NCI-H82 treated with DMSO at 0.1 percent for 48 hours (cell line): ENCODE results near the gene SCN7A.
"Not testable (repeated sequence)": the region's sequence is repeated elsewhere in the genome, so short reads cannot be mapped to it uniquely, and the experiment has no call there.

Experiments used
- DNase-seq: peaks from one replicate; lab custom pipeline; 2025; ENCODE audit not compliant: unreplicated experiment; lab: John Stamatoyannopoulos, UW

Gene SCN7A

DNA sequence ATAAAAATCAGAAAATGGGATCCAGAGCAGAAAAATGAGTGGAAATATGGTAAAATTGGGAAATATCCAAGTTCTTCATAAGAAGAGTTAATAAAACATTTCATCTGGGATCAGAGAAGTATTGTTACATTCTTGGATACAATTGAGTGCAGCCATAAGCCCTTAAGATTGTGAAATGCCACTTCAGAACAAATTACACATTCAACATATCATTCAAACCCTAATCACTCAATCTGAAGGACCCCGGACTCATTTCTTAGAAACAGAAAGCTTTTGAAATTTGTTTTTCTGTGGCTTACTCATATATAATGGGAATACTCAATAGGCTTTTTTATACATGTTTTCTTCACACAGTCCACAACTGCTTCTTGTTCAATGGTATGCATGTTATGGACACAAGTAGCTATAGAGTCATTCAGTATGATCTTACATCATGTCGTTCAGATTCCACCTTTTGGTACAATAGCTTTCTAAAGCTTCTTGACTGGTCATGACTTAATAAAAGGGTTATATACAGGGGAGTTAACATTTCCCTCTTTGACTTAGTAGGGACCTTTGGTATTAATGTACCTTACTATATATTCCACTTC is 39.9 kb downstream of the SCN7A start:
- DNase-seq = no peak

GRCh38 chr2:166451468-166451867 is 42.6 kb downstream of the SCN7A start:
- no peak for DNase-seq

DNA sequence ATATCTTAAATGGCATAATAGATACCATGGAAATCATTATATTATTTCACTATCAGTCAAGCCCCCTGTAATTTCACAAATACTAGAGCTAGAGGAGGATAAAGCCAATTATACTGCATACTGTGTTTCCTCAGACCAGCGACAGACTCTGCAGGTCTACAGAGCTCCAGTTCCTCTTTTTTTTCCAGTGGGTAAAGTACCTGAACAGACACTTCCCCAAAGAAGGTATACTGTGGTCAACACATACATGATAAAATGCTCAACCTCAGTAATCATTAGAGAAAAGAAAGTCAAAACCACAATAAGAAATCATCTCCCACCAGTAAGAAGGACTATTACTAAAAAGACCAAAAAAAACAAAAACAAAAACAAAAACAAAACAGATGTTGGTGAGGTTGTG is 44.6 kb downstream of the SCN7A start:
- DNase-seq = no peak

GRCh38 chr2:166448106-166448505 is 45.9 kb downstream of the SCN7A start:
- DNase-seq = no peak

DNA sequence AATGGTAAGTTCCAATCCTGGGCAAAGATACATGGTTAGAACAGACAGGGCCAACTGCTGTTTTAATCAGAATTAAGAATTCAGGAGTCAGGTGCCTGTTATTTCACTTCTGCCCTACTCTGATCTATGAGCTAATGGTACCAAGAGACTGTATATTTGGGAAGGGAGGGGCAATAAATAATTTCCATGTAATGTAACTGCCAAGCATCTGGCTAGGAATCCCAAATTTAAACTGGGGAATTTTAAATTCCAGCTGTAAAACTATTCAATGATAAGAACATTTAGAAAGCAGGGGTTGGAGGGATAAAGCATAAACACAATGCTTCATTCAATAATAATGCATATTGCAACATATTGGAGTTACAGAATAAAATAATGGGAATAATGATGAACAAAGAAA is 49.7 kb downstream of the SCN7A start:
- DNase-seq = no peak

- no peak for DNase-seq
Observed at GRCh38 chr2:166440313-166440712, 53.7 kb downstream of the SCN7A start.

- no peak for DNase-seq
Observed at GRCh38 chr2:166439078-166439477, 55.0 kb downstream of the SCN7A start.

GRCh38 chr2:166436976-166437375 is 57.1 kb downstream of the SCN7A start:
- no peak for DNase-seq

- DNase-seq = no peak
Observed at GRCh38 chr2:166436189-166436588, 57.9 kb downstream of the SCN7A start.

DNA sequence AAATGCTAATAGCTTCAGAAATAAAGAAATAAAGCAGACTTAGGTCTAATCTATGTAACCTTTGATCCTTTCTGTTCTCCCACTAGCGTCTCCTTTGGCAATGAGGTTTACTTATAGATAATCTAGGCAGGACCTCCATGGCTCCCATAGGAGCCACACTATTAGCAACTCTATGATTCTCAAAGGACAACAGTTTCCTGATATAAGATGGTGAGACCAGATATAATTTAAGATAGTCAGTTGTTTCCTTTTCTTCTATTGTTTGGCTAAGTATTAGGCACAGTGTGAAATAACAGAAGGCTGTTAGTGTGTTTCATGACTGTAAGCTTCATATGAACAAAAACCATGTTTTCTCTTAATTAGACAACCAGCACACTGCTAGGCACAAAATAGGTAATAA is 59.6 kb downstream of the SCN7A start:
- no peak for DNase-seq

GRCh38 chr2:166433457-166433856 is 60.6 kb downstream of the SCN7A start:
- DNase-seq = no peak

GRCh38 chr2:166432331-166432730 is 61.7 kb downstream of the SCN7A start:
- DNase-seq = no peak

DNA sequence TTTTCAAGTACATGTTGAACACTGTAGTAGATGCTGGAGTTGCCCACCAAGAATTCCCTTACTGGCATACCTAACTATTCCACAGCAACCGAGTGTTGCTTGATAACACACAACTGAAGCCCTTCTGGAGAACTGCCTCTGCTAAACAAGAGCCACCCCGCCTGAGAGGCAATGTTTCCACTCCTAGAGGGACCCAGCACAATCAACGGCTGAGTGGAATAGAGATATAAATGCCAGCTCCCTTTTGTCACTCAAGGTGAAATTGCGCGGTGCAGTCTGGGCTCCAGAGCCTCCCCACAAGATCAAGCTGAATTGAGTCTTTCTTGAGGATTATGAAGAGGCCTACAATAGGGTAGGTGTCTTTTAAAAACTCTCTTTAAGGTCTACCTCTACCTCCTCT is 69.2 kb downstream of the SCN7A start:
- DNase-seq = no peak

- DNase-seq = peak; percentile 8
Observed at GRCh38 chr2:166419616-166419934, 74.5 kb downstream of the SCN7A start.

- DNase-seq = no peak
Observed at GRCh38 chr2:166418853-166419615, 75.0 kb downstream of the SCN7A start.

DNA sequence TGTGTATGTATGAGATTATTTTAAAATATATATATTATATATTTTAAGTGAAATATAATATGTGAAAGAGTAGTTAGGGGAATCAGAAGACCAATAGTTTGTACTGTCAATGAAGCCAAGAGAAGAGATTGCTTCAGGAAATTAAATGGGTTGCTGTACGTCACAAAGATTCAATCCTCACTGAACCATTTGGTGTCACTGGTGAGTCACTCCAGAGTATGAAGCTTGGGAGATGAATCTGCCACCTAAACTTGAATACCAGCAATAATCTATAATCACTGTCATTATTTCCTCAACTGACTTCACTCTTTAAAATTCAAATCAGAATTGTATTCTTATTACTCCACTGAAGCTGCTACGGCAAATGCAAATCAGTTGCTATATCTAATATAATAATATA is 76.4 kb downstream of the SCN7A start:
- no peak for DNase-seq

GRCh38 chr2:166413255-166413654 is 80.8 kb downstream of the SCN7A start:
- DNase-seq = no peak

GRCh38 chr2:166411473-166412230 is 82.4 kb downstream of the SCN7A start:
- DNase-seq = no peak

- DNase-seq = no peak
Observed at GRCh38 chr2:166410828-166411472, 83.1 kb downstream of the SCN7A start.

GRCh38 chr2:166407746-166408145 is 86.3 kb downstream of the SCN7A start:
- not testable (repeated sequence) for DNase-seq

DNA sequence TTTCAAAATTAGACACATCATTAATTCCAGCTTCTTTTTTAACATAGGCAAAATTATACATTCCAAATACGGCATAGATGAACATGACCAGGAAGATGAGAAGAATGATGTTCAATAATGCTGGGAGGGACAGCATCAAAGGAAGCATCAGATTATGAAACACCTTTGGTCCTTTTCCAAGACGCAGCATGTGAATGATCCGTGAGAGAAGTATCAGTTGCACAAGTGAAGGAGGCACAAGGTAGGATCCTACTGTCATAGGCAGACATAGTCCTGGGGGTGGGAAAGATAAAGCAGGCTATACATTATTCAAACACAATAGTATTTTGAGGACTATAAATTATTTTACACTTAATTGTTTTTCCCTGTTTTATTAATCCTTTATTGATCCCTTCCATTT is 87.7 kb downstream of the SCN7A start:
- DNase-seq = no peak

DNA sequence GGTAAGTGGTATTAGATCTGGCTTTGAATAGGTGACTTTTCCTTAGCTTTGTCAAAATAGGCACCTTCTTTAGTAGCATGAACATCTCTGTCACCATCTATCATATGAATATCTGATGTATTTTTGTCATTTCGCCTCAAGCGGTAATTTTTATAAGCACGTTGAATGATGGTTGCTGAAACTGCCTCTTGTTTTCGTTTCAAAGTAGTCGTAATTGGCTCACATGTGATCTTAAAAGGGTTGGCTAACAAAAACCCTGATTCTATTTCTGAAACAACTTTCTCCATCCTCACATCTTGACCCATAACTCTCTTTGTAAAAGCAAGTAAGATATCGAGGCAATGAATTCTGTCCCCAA is 88.5 kb downstream of the SCN7A start:
- no peak for DNase-seq
